Activated CD4-positive, alpha-beta T cell treated with anti-CD3 and anti-CD28 coated beads for 4 hours (primary cell): Measurements from ENCODE around the gene FAM174C.
A peak's percentile ranks its signal among the peaks of the same experiment; 100 is the strongest.

ENCODE experiments used
- DNase-seq, 2 donors: peaks; one replicate each; pipeline ENCODE4 v3.0.0-alpha.2; 2020

FAM174C gene

GRCh38 chr19:1251330-1252220 is 23.8 kb upstream of the FAM174C start:
- DNase-seq, result peak; percentile 67 to 75

- DNase-seq, result peak; percentile 51 to 63
These were observed 23.0 kb upstream of the FAM174C start for GRCh38 chr19:1252221-1252820.

- peak; percentile 61 to 74 for DNase-seq
These were observed 22.4 kb upstream of the FAM174C start for GRCh38 chr19:1252821-1253513.

GRCh38 chr19:1253514-1254080 is 21.7 kb upstream of the FAM174C start:
- DNase-seq, result no peak

- DNase-seq, result no peak
These were observed 21.2 kb upstream of the FAM174C start for GRCh38 chr19:1254081-1254527.

GRCh38 chr19:1254530-1255185 is 20.7 kb upstream of the FAM174C start:
- no peak for DNase-seq

GRCh38 chr19:1255186-1256161 is 19.9 kb upstream of the FAM174C start:
- no peak for DNase-seq

GRCh38 chr19:1256646-1257474 is 18.5 kb upstream of the FAM174C start:
- no peak for DNase-seq

- no peak for DNase-seq
These were observed 17.7 kb upstream of the FAM174C start for GRCh38 chr19:1257475-1258162.

GRCh38 chr19:1258163-1258492 is 17.2 kb upstream of the FAM174C start:
- no peak for DNase-seq

GRCh38 chr19:1258707-1259205 is 16.6 kb upstream of the FAM174C start:
- DNase-seq, result no peak

GRCh38 chr19:1259206-1259875 is 16.0 kb upstream of the FAM174C start:
- peak; percentile 52 to 68 for DNase-seq

GRCh38 chr19:1259876-1260748 is 15.2 kb upstream of the FAM174C start:
- peak; percentile 50 to 60 for DNase-seq

GRCh38 chr19:1260749-1261537 is 14.4 kb upstream of the FAM174C start:
- DNase-seq, result peak; percentile 97

GRCh38 chr19:1261538-1261797 is 13.9 kb upstream of the FAM174C start:
- no peak for DNase-seq

- DNase-seq, result no peak
These were observed 13.3 kb upstream of the FAM174C start for GRCh38 chr19:1261798-1262622.
